PFSK-1 (cell line): ENCODE data around the gene RNF215.

ENCODE experiments used
- POLR2AphosphoS5 ChIP-seq: IDR thresholded peaks from 2 replicates; pipeline ENCODE4 v1.6.1; 2012; ENCODE audit warnings: low read depth, mild to moderate bottlenecking, control low read depth, low read length, moderate library complexity
- SIN3A ChIP-seq: IDR thresholded peaks from 2 replicates; pipeline ENCODE4 v1.6.1; 2012; ENCODE audit warnings: mild to moderate bottlenecking, low read length, moderate library complexity, borderline replicate concordance; ENCODE audit not compliant: insufficient read depth
- TAF1 ChIP-seq: IDR thresholded peaks from 2 replicates; pipeline ENCODE4 v1.6.1; 2012; ENCODE audit warnings: low read length, control low read depth, borderline replicate concordance; ENCODE audit not compliant: insufficient read depth
- TF ChIP-seq, protein P1 (sequence below), 2 experiments: IDR thresholded peaks; 2 replicates each; pipeline versions ENCODE4 v1.6.1 to v1.8.0; 2011 to 2012; ENCODE audit warnings: low read depth in 2 of 2, low read length in 2 of 2, control low read depth in 1 of 2, inconsistent platforms in 1 of 2, mild to moderate bottlenecking in 1 of 2, moderate library complexity in 1 of 2; ENCODE audit not compliant: insufficient read depth in 1 of 2

DNA sequence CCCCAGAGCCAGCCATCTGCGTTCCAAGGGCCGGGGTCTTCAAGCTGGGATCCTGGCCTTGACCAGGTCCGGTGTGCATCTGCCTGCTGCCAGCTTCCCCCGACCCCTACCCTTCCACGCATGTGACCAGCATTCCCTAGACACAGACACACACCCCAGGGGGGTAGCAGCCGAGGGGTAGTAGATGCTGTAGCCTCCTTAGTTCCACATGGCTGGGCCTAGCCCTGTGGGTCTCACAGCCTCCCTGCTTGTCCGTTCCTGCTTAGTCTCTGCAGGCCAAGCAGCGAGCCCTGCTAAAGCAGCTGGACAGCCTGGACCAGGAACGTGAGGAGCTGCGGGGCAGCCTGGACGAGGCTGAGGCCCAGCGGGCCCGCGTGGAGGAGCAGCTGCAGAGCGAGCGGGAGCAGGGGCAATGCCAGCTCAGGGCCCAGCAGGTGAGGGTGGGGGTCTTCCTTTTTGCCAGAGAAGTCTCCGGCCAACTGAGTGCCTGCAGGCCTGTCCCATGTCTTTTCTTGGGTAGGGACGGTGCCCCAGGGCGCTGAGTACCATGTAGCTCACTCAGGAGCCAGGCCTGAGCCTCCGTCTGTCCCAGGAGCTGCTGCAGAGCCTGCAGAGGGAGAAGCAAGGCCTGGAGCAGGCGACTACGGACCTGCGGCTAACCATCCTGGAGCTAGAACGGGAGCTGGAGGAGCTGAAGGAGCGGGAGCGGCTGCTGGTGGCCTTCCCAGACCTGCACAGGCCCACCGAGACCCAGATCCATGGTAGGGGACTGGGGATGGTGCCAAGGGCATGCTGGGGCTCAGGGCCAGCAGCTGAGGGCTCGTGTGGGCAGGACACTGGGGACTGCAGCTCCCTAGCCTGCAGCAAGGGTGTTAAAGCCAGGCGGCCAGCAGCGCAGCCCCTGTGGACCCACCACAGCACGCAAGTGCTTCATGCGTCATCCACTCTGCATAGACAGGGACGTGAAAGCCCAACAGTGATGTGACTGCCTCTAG, 13.6 kb downstream of the RNF215 start:
- TF ChIP-seq POLR2AphosphoS5 (no peak), TAF1 (no peak), SIN3A (no peak)
- TF ChIP-seq, protein P1, sequence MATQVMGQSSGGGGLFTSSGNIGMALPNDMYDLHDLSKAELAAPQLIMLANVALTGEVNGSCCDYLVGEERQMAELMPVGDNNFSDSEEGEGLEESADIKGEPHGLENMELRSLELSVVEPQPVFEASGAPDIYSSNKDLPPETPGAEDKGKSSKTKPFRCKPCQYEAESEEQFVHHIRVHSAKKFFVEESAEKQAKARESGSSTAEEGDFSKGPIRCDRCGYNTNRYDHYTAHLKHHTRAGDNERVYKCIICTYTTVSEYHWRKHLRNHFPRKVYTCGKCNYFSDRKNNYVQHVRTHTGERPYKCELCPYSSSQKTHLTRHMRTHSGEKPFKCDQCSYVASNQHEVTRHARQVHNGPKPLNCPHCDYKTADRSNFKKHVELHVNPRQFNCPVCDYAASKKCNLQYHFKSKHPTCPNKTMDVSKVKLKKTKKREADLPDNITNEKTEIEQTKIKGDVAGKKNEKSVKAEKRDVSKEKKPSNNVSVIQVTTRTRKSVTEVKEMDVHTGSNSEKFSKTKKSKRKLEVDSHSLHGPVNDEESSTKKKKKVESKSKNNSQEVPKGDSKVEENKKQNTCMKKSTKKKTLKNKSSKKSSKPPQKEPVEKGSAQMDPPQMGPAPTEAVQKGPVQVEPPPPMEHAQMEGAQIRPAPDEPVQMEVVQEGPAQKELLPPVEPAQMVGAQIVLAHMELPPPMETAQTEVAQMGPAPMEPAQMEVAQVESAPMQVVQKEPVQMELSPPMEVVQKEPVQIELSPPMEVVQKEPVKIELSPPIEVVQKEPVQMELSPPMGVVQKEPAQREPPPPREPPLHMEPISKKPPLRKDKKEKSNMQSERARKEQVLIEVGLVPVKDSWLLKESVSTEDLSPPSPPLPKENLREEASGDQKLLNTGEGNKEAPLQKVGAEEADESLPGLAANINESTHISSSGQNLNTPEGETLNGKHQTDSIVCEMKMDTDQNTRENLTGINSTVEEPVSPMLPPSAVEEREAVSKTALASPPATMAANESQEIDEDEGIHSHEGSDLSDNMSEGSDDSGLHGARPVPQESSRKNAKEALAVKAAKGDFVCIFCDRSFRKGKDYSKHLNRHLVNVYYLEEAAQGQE (IDR thresholded peaks at IDR 0.05; ENCODE audit: insufficient read depth in 1 of 2, low read depth in 2 of 2, low read length in 2 of 2) = no peak
